SK-N-SH (cell line): ENCODE measurements around the gene GRIK1.

Source experiments
- NRF1 ChIP-seq: IDR thresholded peaks from 2 replicates; pipeline ENCODE4 v1.6.1; 2012; ENCODE audit warnings: low read depth, mild to moderate bottlenecking, low read length
- RAD21 ChIP-seq: IDR thresholded peaks from 2 replicates; pipeline ENCODE4 v1.6.1; 2012; ENCODE audit warnings: mild to moderate bottlenecking, low read length

DNA sequence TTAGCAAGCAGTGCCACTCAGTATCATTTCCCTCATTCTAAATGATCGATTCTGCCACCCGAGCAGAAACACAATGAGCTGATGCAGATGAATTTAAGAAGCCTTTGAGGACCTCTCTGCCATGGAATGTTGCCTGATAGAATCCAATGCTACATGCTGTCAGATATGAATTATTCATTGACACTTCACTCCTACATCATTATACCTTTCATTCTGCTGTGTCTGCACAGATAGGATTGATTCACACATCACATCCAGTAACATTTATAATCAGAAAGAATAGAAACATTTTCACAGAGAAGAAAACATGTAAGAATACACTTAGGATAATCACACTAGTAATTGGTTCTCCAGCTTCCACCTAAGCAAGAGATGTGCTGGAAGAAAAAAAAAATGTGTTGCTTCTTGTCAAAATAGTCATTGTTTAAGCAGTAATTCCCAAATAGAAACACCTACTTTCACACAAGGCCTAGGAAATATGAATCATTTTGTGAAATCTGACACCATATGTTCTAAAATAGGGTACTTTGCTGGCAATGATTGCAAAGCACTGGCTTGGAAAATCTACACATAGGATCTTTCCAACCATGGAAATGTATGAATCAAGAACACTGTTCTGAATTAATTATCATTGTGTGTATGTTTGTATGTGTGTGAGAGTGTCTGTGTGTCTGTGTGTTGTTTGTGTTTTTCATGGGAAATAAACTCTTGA, 110.1 kb downstream of the GRIK1 start:
- TF ChIP-seq RAD21 (no peak), NRF1 (no peak)
